Activated naive CD4-positive, alpha-beta T cell treated with anti-CD3 and anti-CD28 coated beads, Interleukin-2, amount 50 U/mL, for 72 hours (primary cell): ENCODE measurements around the gene OR5T1. TPM values are rescaled to one million over a fixed set of nuclear protein-coding genes. Genes with fewer than 3 reads are reported as not detected.

Experiments used
- ATAC-seq, 2 donors: fragments of 150-1000 bp; cut with Tn5 transposase; 2 replicates each; pipeline ENCODE4 v1.10.0; 2021; ENCODE audit warnings: mild to moderate bottlenecking in 2 of 2, moderate library complexity in 2 of 2
- DNase-seq, 2 donors: peaks; one replicate each; pipeline ENCODE4 v3.0.0; 2021 to 2022; ENCODE audit warnings: low spot score in 2 of 2
- H3K27ac Mint-ChIP-seq, 2 donors: one replicate each; pipeline ENCODE4 v1.8.0; 2022; ENCODE audit warnings: mild to moderate bottlenecking in 2 of 2, mixed read lengths in 2 of 2
- H3K36me3 Mint-ChIP-seq, 2 donors: one replicate each; pipeline ENCODE4 v1.8.0; 2022; ENCODE audit warnings: mixed read lengths in 2 of 2
- H3K9me3 Mint-ChIP-seq, 2 donors: one replicate each; pipeline ENCODE4 v1.8.0; 2022; ENCODE audit warnings: mixed read lengths in 2 of 2
- total RNA-seq, 2 donors: library from RNA; stranded (reverse); gene quantifications; one replicate each; pipeline ENCODE4 v1.2.3, GENCODE V29; 2022

Gene OR5T1
- total RNA-seq: not detected

- peaks cover 17 to 23% of the 10 kb centered on the region in 2 donors for H3K9me3 Mint-ChIP-seq
- ATAC-seq (no peak), DNase-seq (no peak)
- no peak within 1 kb of the TSS for H3K27ac Mint-ChIP-seq
- no peaks in the 10 kb centered on the region for H3K36me3 Mint-ChIP-seq
Measured at GRCh38 chr11:56273854-56274253, at the start of gene OR5T1. OR5T1 (plus strand) TSS chr11:56274154; CDS start chr11:56275639, 1,485 bp downstream.

- H3K36me3 Mint-ChIP-seq: peaks cover 0 to 4% of the 10 kb centered on the region in 2 donors
- no peak within 1 kb of the TSS for H3K27ac Mint-ChIP-seq
- no peak for DNase-seq
- peaks cover 15 to 17% of the 10 kb centered on the region in 2 donors for H3K9me3 Mint-ChIP-seq
- no peak for ATAC-seq
Measured at GRCh38 chr11:56234155-56234554, 39.8 kb upstream of the OR5T1 start, which contains the start of gene OR5T2. OR5T2 (minus strand) TSS chr11:56234255; CDS start chr11:56233062, 1,193 bp downstream.

DNA sequence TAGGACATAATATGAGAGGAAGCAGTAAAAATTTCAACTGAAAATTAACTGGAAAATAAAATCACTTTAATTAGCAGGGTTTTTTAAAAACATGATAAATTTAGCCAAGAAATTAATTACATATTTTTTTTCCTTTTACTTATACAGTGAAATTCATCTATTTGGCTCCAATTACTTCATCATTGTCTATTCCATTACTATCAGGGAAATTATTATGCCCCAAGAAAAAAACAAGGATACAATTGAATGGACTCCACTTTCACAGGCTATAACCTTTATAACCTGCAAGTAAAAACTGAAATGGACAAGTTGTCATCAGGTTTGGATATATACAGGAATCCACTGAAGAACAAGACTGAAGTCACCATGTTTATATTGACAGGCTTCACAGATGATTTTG, 22.0 kb upstream of the OR5T1 start, which contains the start of gene OR5T3:
TSS of gene OR5T3 (plus strand) at position 301 of the 400 bp plus-strand sequence. CDS start at position 301, 0 bp downstream.
- H3K9me3 Mint-ChIP-seq: peaks cover 13 to 16% of the 10 kb centered on the region in 2 donors
- DNase-seq (no peak), ATAC-seq (no peak)
- H3K36me3 Mint-ChIP-seq: peaks cover 0 to 7% of the 10 kb centered on the region in 2 donors
- H3K27ac Mint-ChIP-seq: no peak within 1 kb of the TSS

DNA sequence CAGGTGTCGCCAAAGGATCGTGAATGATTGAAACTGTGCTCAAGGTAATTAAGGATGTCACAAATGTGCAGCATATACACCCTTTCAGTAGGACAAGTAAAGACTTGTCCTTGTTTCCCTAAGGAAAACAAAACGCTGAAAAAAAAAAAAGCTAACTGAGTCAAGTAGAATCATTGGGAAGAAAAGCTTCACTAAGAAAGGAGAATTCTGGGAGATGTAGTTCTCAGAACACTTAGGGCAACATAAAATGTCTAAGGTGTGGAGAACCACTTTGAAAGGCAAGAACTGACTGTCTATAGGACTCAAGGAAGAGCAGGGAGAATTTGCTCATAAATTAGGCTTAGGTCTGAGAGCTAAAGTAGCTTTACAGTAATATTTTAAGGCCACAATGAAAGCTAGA, 2.9 kb upstream of the OR5T1 start:
- DNase-seq: no peak
- no peak for ATAC-seq
- Mint-ChIP-seq H3K27ac (no peak overlapping the region), H3K36me3 (peaks cover 7 to 12% of the 10 kb centered on the region in 2 donors), H3K9me3 (peaks cover 23 to 29% of the 10 kb centered on the region in 2 donors)

DNA sequence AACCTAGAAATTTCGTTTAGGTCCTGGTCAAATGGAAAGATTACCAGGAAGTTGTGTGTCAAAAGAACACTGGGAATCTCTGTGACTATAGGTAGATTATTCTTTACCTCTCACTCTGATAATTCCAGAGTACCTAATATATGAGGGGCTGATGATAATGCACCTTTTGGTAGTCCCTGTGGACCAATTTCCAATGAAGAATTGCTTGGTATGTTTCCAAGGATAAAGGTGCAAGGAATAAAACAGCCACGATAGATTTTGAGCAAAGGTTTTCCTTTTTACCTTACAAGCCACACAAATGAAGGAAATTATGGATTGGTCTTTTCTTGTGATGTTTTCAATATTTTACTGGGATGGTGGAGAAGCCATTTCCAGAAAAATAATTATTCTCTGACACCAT, 18.2 kb downstream of the OR5T1 start, which contains the start of gene OR8H1:
TSS of gene OR8H1 (minus strand) at position 101 of the 400 bp plus-strand sequence. CDS start 1,192 bp downstream, outside the sequence.
- DNase-seq (no peak), ATAC-seq (no peak)
- Mint-ChIP-seq H3K27ac (no peak within 1 kb of the TSS), H3K36me3 (peaks cover 0 to 6% of the 10 kb centered on the region in 2 donors), H3K9me3 (peaks cover 16 to 22% of the 10 kb centered on the region in 2 donors)

- H3K36me3 Mint-ChIP-seq: no peaks in the 10 kb centered on the region
- no peak overlapping the region for H3K27ac Mint-ChIP-seq
- no peak for ATAC-seq
- no peak for DNase-seq
- peaks cover 10 to 15% of the 10 kb centered on the region in 2 donors for H3K9me3 Mint-ChIP-seq
Measured at GRCh38 chr11:56296898-56297297, 22.9 kb downstream of the OR5T1 start.

DNA sequence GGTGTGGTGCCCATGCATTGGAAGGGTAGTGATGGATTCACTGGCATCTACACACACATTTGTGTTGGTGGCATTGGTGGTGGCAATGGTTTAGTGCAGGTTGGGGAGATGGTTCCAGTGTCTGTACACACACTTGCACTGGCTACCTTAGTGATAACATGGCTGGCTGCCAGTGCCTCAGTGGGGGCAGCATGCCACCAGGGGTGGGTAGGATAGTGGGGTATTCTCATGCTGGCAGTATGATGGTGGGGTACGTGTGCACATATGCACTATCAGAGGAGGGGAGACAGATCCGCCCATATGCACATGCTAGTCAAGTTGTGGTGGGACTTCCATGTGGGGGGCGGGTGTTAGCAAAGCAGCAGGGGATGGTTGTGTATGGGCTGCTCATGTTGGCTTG, 33.9 kb downstream of the OR5T1 start:
- Mint-ChIP-seq H3K36me3 (peaks cover 0 to 6% of the 10 kb centered on the region in 2 donors), H3K27ac (no peak overlapping the region), H3K9me3 (peaks cover 39 to 53% of the 10 kb centered on the region in 2 donors)
- DNase-seq (no peak), ATAC-seq (no peak)

- DNase-seq: no peak
Measured at GRCh38 chr11:56314844-56315243, 40.9 kb downstream of the OR5T1 start, which contains the start of gene OR8K3. OR8K3 (plus strand) TSS chr11:56315144; CDS start chr11:56318307, 3,163 bp downstream.

More at GRCh38 chr11:56314844-56315243, 40.9 kb downstream of the OR5T1 start, which contains the start of gene OR8K3:
- no peaks in the 10 kb centered on the region for H3K36me3 Mint-ChIP-seq
- H3K9me3 Mint-ChIP-seq: peaks cover 22 to 27% of the 10 kb centered on the region in 2 donors
- ATAC-seq: no peak
- no peak within 1 kb of the TSS for H3K27ac Mint-ChIP-seq

Other genes starting within 250 kb of the OR5T1 start
- not detected for gene OR5AS1, start 246.5 kb upstream of the OR5T1 start, total RNA-seq
- not detected for gene OR8I2, start 180.8 kb upstream of the OR5T1 start, total RNA-seq
- not detected for gene OR8H2, start 170.5 kb upstream of the OR5T1 start, total RNA-seq
- not detected for gene OR8H3, start 151.8 kb upstream of the OR5T1 start, total RNA-seq
- gene OR8J3, start 134.0 kb upstream of the OR5T1 start, total RNA-seq: not detected
- gene OR8K5, start 113.8 kb upstream of the OR5T1 start, total RNA-seq: not detected
- gene OR5J2, start 97.5 kb upstream of the OR5T1 start, total RNA-seq: not detected
- gene OR5T2, start 39.9 kb upstream of the OR5T1 start, total RNA-seq: not detected
- gene OR5T3, start 21.9 kb upstream of the OR5T1 start, total RNA-seq: not detected
- gene OR8H1, start 18.1 kb downstream of the OR5T1 start, total RNA-seq: not detected
- gene OR8K3, start 41.0 kb downstream of the OR5T1 start, total RNA-seq: not detected
- gene OR8K1, start 71.9 kb downstream of the OR5T1 start, total RNA-seq: not detected
- gene OR8J1, start 80.1 kb downstream of the OR5T1 start, total RNA-seq: not detected
- not detected for gene OR8U1, start 101.5 kb downstream of the OR5T1 start, total RNA-seq
- not detected for gene OR5AL1, start 138.5 kb downstream of the OR5T1 start, total RNA-seq
- not detected for gene OR5M3, start 199.2 kb downstream of the OR5T1 start, total RNA-seq
- gene OR5M8, start 217.2 kb downstream of the OR5T1 start, total RNA-seq: not detected